A549 (cell line): ENCODE measurements around the gene LIMCH1. TPM values are rescaled to one million over a fixed set of nuclear protein-coding genes. Genes with fewer than 3 reads are reported as not detected.
A peak's percentile ranks its signal among the peaks of the same experiment; 100 is the strongest.

Experiments
- ATAC-seq, 2 experiments: fragments of 200-7000 bp in 1 of 2; fragments of >200 bp in 1 of 2; cut with Nextera tagmentation in 1 of 2; cut with Tn5 transposase in 1 of 2; 3 replicates each; pipeline versions ENCODE4 v1.8.0 to v1.9.1; 2018 to 2020; ENCODE audit warnings: mild to moderate bottlenecking in 1 of 2, moderate library complexity in 1 of 2
- CTCF ChIA-PET: fragments of 300-600 bp; sonication (Branson Sonifier 250); formaldehyde crosslinking; extraction: SDS; loops from one replicate; lab custom pipeline; 2021; ENCODE audit warnings: antibody characterized with exemption, inconsistent platforms; lab: Yijun Ruan, JAX
- POLR2A ChIA-PET: fragments of 350-600 bp; formaldehyde crosslinking; extraction: SDS; loops from one replicate; lab custom pipeline; 2021; ENCODE audit warnings: antibody characterized with exemption, inconsistent platforms; lab: Yijun Ruan, JAX
- DNase-seq, 2 experiments: peaks; one replicate each; pipeline versions ENCODE4 v3.0.0 to v3.0.0-alpha.2; 2011 to 2016; ENCODE audit warnings: low read depth in 1 of 2, low spot score in 1 of 2
- FAIRE-seq: peaks from 2 replicates; lab custom pipeline; 2011; peaks lifted over from hg19 to GRCh38; lab: Jason Lieb, UNC
- H3K27ac ChIP-seq, 2 experiments: fragments of >200 bp; sonication (Bioruptor Twin); formaldehyde crosslinking; 3 replicates each; pipeline ENCODE4 v1.5.1; 2016 to 2017
- H3K4me1 ChIP-seq: fragments of >200 bp; sonication (Bioruptor Twin); formaldehyde crosslinking; 3 replicates; pipeline ENCODE4 v1.6.1; 2016
- H3K4me2 ChIP-seq: fragments of >200 bp; sonication (Bioruptor Twin); formaldehyde crosslinking; 3 replicates; pipeline ENCODE4 v1.6.1; 2016
- H3K4me3 ChIP-seq: fragments of >200 bp; sonication (Bioruptor Twin); formaldehyde crosslinking; 3 replicates; pipeline ENCODE4 v1.5.1; 2016
- H3K9me3 ChIP-seq: fragments of >200 bp; sonication (Bioruptor Twin); formaldehyde crosslinking; 3 replicates; pipeline ENCODE4 v1.6.1; 2016
- ATOH8 ChIP-seq: fragments of 250-450 bp; sonication (Bioruptor Pico); IDR thresholded peaks from 2 replicates; pipeline ENCODE4 v1.5.0; 2020; ENCODE audit warnings: low read depth, mild to moderate bottlenecking, moderate library complexity
- BHLHE40 ChIP-seq: IDR thresholded peaks from 2 replicates; pipeline ENCODE4 v1.6.1; 2012; ENCODE audit warnings: low read depth, low read length, inconsistent platforms
- CBX8 ChIP-seq: fragments of 200-600 bp; sonication (generic); IDR thresholded peaks from 2 replicates; pipeline ENCODE4 v1.6.1; 2016
- CHD2 ChIP-seq: fragments of 150-350 bp; IDR thresholded peaks from 2 replicates; pipeline ENCODE4 v1.6.1; 2014; ENCODE audit warnings: low read length; ENCODE audit not compliant: partially characterized antibody
- E2F6 ChIP-seq: IDR thresholded peaks from 2 replicates; pipeline ENCODE4 v1.6.1; 2012; ENCODE audit warnings: low read depth, borderline replicate concordance
- EHF ChIP-seq: fragments of 250-450 bp; sonication (Bioruptor Pico); IDR thresholded peaks from 2 replicates; pipeline ENCODE4 v1.5.0; 2020; ENCODE audit warnings: mild to moderate bottlenecking
- EHMT2 ChIP-seq: fragments of 200-600 bp; sonication (generic); IDR thresholded peaks from 2 replicates; pipeline ENCODE4 v1.6.1; 2016; ENCODE audit warnings: antibody characterized with exemption, low read depth, mild to moderate bottlenecking, moderate library complexity
- HMGXB4 ChIP-seq: fragments of 250-450 bp; sonication (Bioruptor Pico); IDR thresholded peaks from 2 replicates; pipeline ENCODE4 v1.5.0; 2021; ENCODE audit warnings: mild to moderate bottlenecking, moderate library complexity, borderline replicate concordance
- HOXA7 ChIP-seq: fragments of 250-450 bp; sonication (Bioruptor Pico); IDR thresholded peaks from 2 replicates; pipeline ENCODE4 v1.5.0; 2020; ENCODE audit warnings: mild to moderate bottlenecking, moderate library complexity
- HOXB5 ChIP-seq: fragments of 250-450 bp; sonication (Bioruptor Pico); IDR thresholded peaks from 2 replicates; pipeline ENCODE4 v1.5.0; 2020; ENCODE audit warnings: mild to moderate bottlenecking, moderate library complexity
- JUNB ChIP-seq: fragments of >200 bp; sonication (Bioruptor Twin); formaldehyde crosslinking; IDR thresholded peaks from 2 replicates; pipeline ENCODE4 v1.6.1; 2016
- KDM1A ChIP-seq: fragments of 200-600 bp; sonication (generic); IDR thresholded peaks from 2 replicates; pipeline ENCODE4 v1.6.1; 2016; ENCODE audit warnings: low read depth, mild to moderate bottlenecking
- NFE2L2 ChIP-seq: fragments of 150-350 bp; conservative IDR thresholded peaks from 2 replicates; pipeline ENCODE4 v1.6.1; 2014; ENCODE audit warnings: low read length
- NR3C1 ChIP-seq: fragments of >200 bp; sonication (Bioruptor Twin); formaldehyde crosslinking; IDR thresholded peaks from 3 replicates; pipeline ENCODE4 v1.6.1; 2017
- PHF8 ChIP-seq: fragments of 200-600 bp; sonication (generic); IDR thresholded peaks from 2 replicates; pipeline ENCODE4 v1.6.1; 2016; ENCODE audit warnings: low read depth, mild to moderate bottlenecking, antibody characterized with exemption, moderate library complexity, borderline replicate concordance
- POLR2A ChIP-seq: IDR thresholded peaks from 2 replicates; pipeline ENCODE4 v1.6.1; 2012; ENCODE audit warnings: mild to moderate bottlenecking, low read length
- POLR2AphosphoS2 ChIP-seq: conservative IDR thresholded peaks from 2 replicates; pipeline ENCODE4 v1.6.1; 2012; ENCODE audit warnings: low read length, improper control_type of control experiment, inconsistent platforms
- RARB ChIP-seq: fragments of 250-450 bp; sonication (Bioruptor Pico); IDR thresholded peaks from 2 replicates; pipeline ENCODE4 v1.8.0; 2021; ENCODE audit warnings: mild to moderate bottlenecking, moderate library complexity
- RCOR1 ChIP-seq: fragments of 150-350 bp; IDR thresholded peaks from 2 replicates; pipeline ENCODE4 v1.6.1; 2014; ENCODE audit warnings: antibody characterized with exemption, low read length, low read depth
- REST ChIP-seq: fragments of 200-600 bp; sonication (generic); IDR thresholded peaks from 2 replicates; pipeline ENCODE4 v1.6.1; 2016; ENCODE audit warnings: antibody characterized with exemption, mild to moderate bottlenecking, moderate library complexity
- RFX5 ChIP-seq: fragments of 450-650 bp; IDR thresholded peaks from 2 replicates; pipeline ENCODE4 v1.7.1; 2014; ENCODE audit warnings: antibody characterized with exemption, mild to moderate bottlenecking, moderate library complexity
- RNF2 ChIP-seq: fragments of 200-600 bp; sonication (generic); IDR thresholded peaks from 2 replicates; pipeline ENCODE4 v1.6.1; 2016; ENCODE audit warnings: low read depth, mild to moderate bottlenecking, antibody characterized with exemption, moderate library complexity, borderline replicate concordance
- ZSCAN20 ChIP-seq: fragments of 250-450 bp; sonication (Bioruptor Pico); IDR thresholded peaks from 2 replicates; pipeline ENCODE4 v1.8.0; 2022; ENCODE audit warnings: mild to moderate bottlenecking, moderate library complexity
- WGBS: methylation state at CpG from one replicate; pipeline ENCODE4 v1.1.6; 2017; ENCODE audit errors: missing lambda C conversion rate; 5-methylcytosine and 5-hydroxymethylcytosine counted together
- polyA plus RNA-seq, 4 experiments: library from polyadenylated mRNA; depleted of rRNA in 3 of 4; stranded (reverse); fragments of >200 nt; fragmentation: RNase III in 1 of 4; extraction: RNeasy Plus Mini Kit Qiagen cat#74134 plus additional on column Dnase treatment in 1 of 4; gene quantifications; 2 replicates in 3 of 4; 3 replicates in 1 of 4; pipeline ENCODE4 v1.2.3, GENCODE V29; 2011 to 2017
- TF ChIP-seq, protein P1 (sequence below): fragments of 450-650 bp; IDR thresholded peaks from 2 replicates; pipeline ENCODE4 v1.6.1; 2014; ENCODE audit warnings: antibody characterized with exemption
- TF ChIP-seq, protein P2 (sequence below): IDR thresholded peaks from 2 replicates; pipeline ENCODE4 v1.6.1; 2012
- TF ChIP-seq, protein P3 (sequence below): fragments of >200 bp; sonication (Bioruptor Twin); formaldehyde crosslinking; IDR thresholded peaks from 2 replicates; pipeline ENCODE4 v1.6.1; 2016
- TF ChIP-seq, protein P4 (sequence below): fragments of 150-350 bp; IDR thresholded peaks from 2 replicates; pipeline ENCODE4 v1.6.1; 2014; ENCODE audit warnings: low read depth, mild to moderate bottlenecking, low read length

The LIMCH1 gene
- polyA plus RNA-seq, 2 of the 4 experiments (the other 2 are of a cell fraction): 52.9 to 88.9 TPM

- TF ChIP-seq NFE2L2 (no peak), BHLHE40 (no peak), EHF (CRISPR knock-in tag) (no peak), EHMT2 (no peak), CHD2 (no peak), KDM1A (no peak), ATOH8 (CRISPR knock-in tag) (no peak), E2F6 (no peak), POLR2AphosphoS2 (no peak), PHF8 (no peak), RARB (CRISPR knock-in tag) (no peak), JUNB (no peak), RNF2 (no peak), REST (no peak), HOXA7 (CRISPR knock-in tag) (no peak)
- TF ChIP-seq, protein P1, sequence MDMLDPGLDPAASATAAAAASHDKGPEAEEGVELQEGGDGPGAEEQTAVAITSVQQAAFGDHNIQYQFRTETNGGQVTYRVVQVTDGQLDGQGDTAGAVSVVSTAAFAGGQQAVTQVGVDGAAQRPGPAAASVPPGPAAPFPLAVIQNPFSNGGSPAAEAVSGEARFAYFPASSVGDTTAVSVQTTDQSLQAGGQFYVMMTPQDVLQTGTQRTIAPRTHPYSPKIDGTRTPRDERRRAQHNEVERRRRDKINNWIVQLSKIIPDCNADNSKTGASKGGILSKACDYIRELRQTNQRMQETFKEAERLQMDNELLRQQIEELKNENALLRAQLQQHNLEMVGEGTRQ: no peak
- TF ChIP-seq, protein P2, sequence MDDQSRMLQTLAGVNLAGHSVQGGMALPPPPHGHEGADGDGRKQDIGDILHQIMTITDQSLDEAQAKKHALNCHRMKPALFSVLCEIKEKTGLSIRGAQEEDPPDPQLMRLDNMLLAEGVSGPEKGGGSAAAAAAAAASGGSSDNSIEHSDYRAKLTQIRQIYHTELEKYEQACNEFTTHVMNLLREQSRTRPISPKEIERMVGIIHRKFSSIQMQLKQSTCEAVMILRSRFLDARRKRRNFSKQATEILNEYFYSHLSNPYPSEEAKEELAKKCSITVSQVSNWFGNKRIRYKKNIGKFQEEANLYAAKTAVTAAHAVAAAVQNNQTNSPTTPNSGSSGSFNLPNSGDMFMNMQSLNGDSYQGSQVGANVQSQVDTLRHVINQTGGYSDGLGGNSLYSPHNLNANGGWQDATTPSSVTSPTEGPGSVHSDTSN: no peak
- CTCF ChIA-PET: no interaction called here
- ATAC-seq (no peak), DNase-seq (no peak), FAIRE-seq (no peak)
- WGBS: 41% methylated on average over 3 of the region's 3 CpGs
- Histone ChIP-seq H3K9me3 (no peaks in the 10 kb centered on the region), H3K4me1 (peaks cover 35% of the 10 kb centered on the region), H3K4me2 (0 out of 3 replicates have a peak overlapping the region, but pooled peaks have one; percentile 12), H3K27ac (peak overlapping the region in 1 of 2 experiments; percentile 34; a peak in 1 of 6 replicates), H3K4me3 (no peak overlapping the region)
- POLR2A ChIA-PET: no interaction called here
These were observed 52.6 kb downstream of the LIMCH1 start for GRCh38 chr4:41590591-41590990.

- ChIA-PET POLR2A (no interaction called here), CTCF (no interaction called here)
- H3K27ac ChIP-seq: no peak overlapping the region
- DNase-seq (no peak), ATAC-seq (no peak; a peak in 1 of 6 replicates), FAIRE-seq (no peak)
- 84% methylated on average over 3 of the region's 3 CpGs for WGBS
- H3K4me2 ChIP-seq: no peak overlapping the region
- H3K4me1 ChIP-seq: peaks cover 65% of the 10 kb centered on the region
- no peak overlapping the region for H3K4me3 ChIP-seq
- H3K9me3 ChIP-seq: no peaks in the 10 kb centered on the region
- TF ChIP-seq, protein P3, sequence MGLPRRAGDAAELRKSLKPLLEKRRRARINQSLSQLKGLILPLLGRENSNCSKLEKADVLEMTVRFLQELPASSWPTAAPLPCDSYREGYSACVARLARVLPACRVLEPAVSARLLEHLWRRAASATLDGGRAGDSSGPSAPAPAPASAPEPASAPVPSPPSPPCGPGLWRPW: no peak
- TF ChIP-seq RCOR1: no peak
- TF ChIP-seq HOXB5: no peak
- TF ChIP-seq ZSCAN20 (CRISPR knock-in tag): no peak
- TF ChIP-seq NR3C1: no peak
- TF ChIP-seq, protein P4, sequence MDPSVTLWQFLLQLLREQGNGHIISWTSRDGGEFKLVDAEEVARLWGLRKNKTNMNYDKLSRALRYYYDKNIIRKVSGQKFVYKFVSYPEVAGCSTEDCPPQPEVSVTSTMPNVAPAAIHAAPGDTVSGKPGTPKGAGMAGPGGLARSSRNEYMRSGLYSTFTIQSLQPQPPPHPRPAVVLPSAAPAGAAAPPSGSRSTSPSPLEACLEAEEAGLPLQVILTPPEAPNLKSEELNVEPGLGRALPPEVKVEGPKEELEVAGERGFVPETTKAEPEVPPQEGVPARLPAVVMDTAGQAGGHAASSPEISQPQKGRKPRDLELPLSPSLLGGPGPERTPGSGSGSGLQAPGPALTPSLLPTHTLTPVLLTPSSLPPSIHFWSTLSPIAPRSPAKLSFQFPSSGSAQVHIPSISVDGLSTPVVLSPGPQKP: no peak
- no peak for TF ChIP-seq RFX5
- no peak for TF ChIP-seq CBX8
- TF ChIP-seq HMGXB4 (CRISPR knock-in tag): no peak
- no peak for TF ChIP-seq POLR2A
- no peak for TF ChIP-seq EHF (CRISPR knock-in tag)
These were observed 56.5 kb downstream of the LIMCH1 start for GRCh38 chr4:41594432-41594831.
